Fibroblast of lung (primary cell): Measurements from ENCODE around the gene KCTD3. TPM values are rescaled to one million over a fixed set of nuclear protein-coding genes. Genes with fewer than 3 reads are reported as not detected.

Experiments used
- DNase-seq, 2 donors: peaks; one replicate each; pipeline versions ENCODE4 v3.0.0 to v3.0.0-alpha.2; 2010; ENCODE audit warnings: low read depth in 2 of 2
- H2AFZ ChIP-seq: 2 replicates; pipeline ENCODE4 v1.5.1; 2012; ENCODE audit warnings: low read length, control low read depth, inconsistent platforms
- H3K27ac ChIP-seq: 2 replicates; pipeline ENCODE4 v1.5.1; 2011; ENCODE audit warnings: low read length, control low read depth; ENCODE audit not compliant: insufficient read depth
- H3K27me3 ChIP-seq: 2 replicates; pipeline ENCODE4 v1.5.1; 2011; ENCODE audit warnings: mild to moderate bottlenecking, low read length; ENCODE audit not compliant: control insufficient read depth, insufficient read depth
- H3K36me3 ChIP-seq: 2 replicates; pipeline ENCODE4 v1.5.1; 2011; ENCODE audit warnings: low read length; ENCODE audit not compliant: control insufficient read depth, insufficient read depth
- H3K4me1 ChIP-seq: 2 replicates; pipeline ENCODE4 v1.5.1; 2011; ENCODE audit warnings: low read length; ENCODE audit not compliant: control insufficient read depth, insufficient read depth; ENCODE audit errors: extremely low read depth
- H3K4me2 ChIP-seq: 2 replicates; pipeline ENCODE4 v1.5.1; 2011; ENCODE audit warnings: low read length, control low read depth; ENCODE audit not compliant: insufficient read depth; ENCODE audit errors: extremely low read depth
- H3K4me3 ChIP-seq, 4 experiments: fragments of 200-600 bp in 1 of 4; sonication (generic) in 1 of 4; replicated peaks in 1 of 4; 2 replicates each; pipeline ENCODE4 v1.5.1; 2011 to 2016; ENCODE audit warnings: low read length in 4 of 4, low read depth in 3 of 4, mild to moderate bottlenecking in 3 of 4, control low read depth in 2 of 4, inconsistent platforms in 1 of 4, mixed read lengths in 1 of 4; ENCODE audit not compliant: insufficient read depth in 1 of 4; ENCODE audit errors: control extremely low read depth in 1 of 4
- H3K79me2 ChIP-seq: 2 replicates; pipeline ENCODE4 v1.5.1; 2012; ENCODE audit warnings: mild to moderate bottlenecking, low read length, inconsistent platforms; ENCODE audit not compliant: control insufficient read depth, insufficient read depth
- H3K9ac ChIP-seq: 2 replicates; pipeline ENCODE4 v1.5.1; 2011; ENCODE audit warnings: mild to moderate bottlenecking, low read length, control low read depth; ENCODE audit not compliant: insufficient read depth
- H3K9me3 ChIP-seq: 2 replicates; pipeline ENCODE4 v1.5.1; 2012; ENCODE audit warnings: low read depth, low read length; ENCODE audit not compliant: control insufficient read depth, insufficient read depth
- H4K20me1 ChIP-seq: 2 replicates; pipeline ENCODE4 v1.5.1; 2011; ENCODE audit warnings: low read length; ENCODE audit not compliant: control insufficient read depth, insufficient read depth; ENCODE audit errors: extremely low read depth
- CTCF ChIP-seq, 2 donors: IDR thresholded peaks in 1 of 2; conservative IDR thresholded peaks in 1 of 2; 1 replicate in 1 of 2; 2 replicates in 1 of 2; pipeline ENCODE4 v1.5.1; 2011 to 2012; ENCODE audit warnings: low read length in 2 of 2, control low read depth in 1 of 2, inconsistent platforms in 1 of 2, low read depth in 1 of 2, mild to moderate bottlenecking in 1 of 2
- EZH2 ChIP-seq: IDR thresholded peaks from 2 replicates; pipeline ENCODE4 v1.5.1; 2012; ENCODE audit warnings: low read length, control low read depth, mild to moderate bottlenecking; ENCODE audit errors: missing control alignments
- polyA plus RNA-seq, 2 donors: library from polyadenylated mRNA; depleted of rRNA in 1 of 2; stranded (reverse) in 1 of 2; unstranded in 1 of 2; fragments of >200 nt; gene quantifications; 2 replicates each; pipeline ENCODE4 v1.2.1, GENCODE V29; 2011 to 2012; ENCODE audit warnings: missing spikeins in 1 of 2
- total RNA-seq: library from RNA; depleted of rRNA; stranded (reverse); fragments of >200 nt; gene quantifications from 2 replicates; pipeline ENCODE4 v1.2.1, GENCODE V29; 2014

KCTD3 gene
- total and polyA plus RNA-seq, 2 donors (not counting 1 experiment from before 2014, with no cell fraction given), result 65.5 to 76.0 TPM

GRCh38 chr1:215544566-215544965 is 22.5 kb upstream of the KCTD3 start:
- H3K27ac ChIP-seq, result no peak overlapping the region
- H3K9me3 ChIP-seq, result no peaks in the 10 kb centered on the region
- H3K27me3 ChIP-seq, result peaks cover 3% of the 10 kb centered on the region
- H3K36me3 ChIP-seq, result no peaks in the 10 kb centered on the region
- H3K4me2 ChIP-seq, result no peak overlapping the region
- no peak for TF ChIP-seq CTCF (conservative IDR thresholded peaks at IDR 0.05 in 1 of 2, IDR thresholded peaks at IDR 0.05 in 1 of 2; ENCODE audit: low read depth in 1 of 2, low read length in 2 of 2)
- TF ChIP-seq EZH2, result no peak
- no peak overlapping the region for H3K9ac ChIP-seq
- no peaks in the 10 kb centered on the region for H3K4me1 ChIP-seq
- no peak overlapping the region for H2AFZ ChIP-seq
- DNase-seq, result no peak
- H3K4me3 ChIP-seq, result no peak overlapping the region
- H4K20me1 ChIP-seq, result no peaks in the 10 kb centered on the region
- no peaks in the 10 kb centered on the region for H3K79me2 ChIP-seq

- Histone ChIP-seq H4K20me1 (no peaks in the 10 kb centered on the region), H3K9me3 (no peaks in the 10 kb centered on the region), H3K79me2 (no peaks in the 10 kb centered on the region), H3K27ac (no peak overlapping the region), H3K9ac (no peak overlapping the region), H3K4me2 (no peak overlapping the region), H3K4me1 (no peaks in the 10 kb centered on the region), H3K27me3 (peaks cover under 1% of the 10 kb centered on the region), H3K36me3 (no peaks in the 10 kb centered on the region), H2AFZ (no peak overlapping the region), H3K4me3 (no peak overlapping the region)
- no peak for TF ChIP-seq CTCF (conservative IDR thresholded peaks at IDR 0.05 in 1 of 2, IDR thresholded peaks at IDR 0.05 in 1 of 2; ENCODE audit: low read depth in 1 of 2, low read length in 2 of 2)
- TF ChIP-seq EZH2, result no peak
- DNase-seq, result no peak
Observed at GRCh38 chr1:215545096-215545495, 22.0 kb upstream of the KCTD3 start.

DNA sequence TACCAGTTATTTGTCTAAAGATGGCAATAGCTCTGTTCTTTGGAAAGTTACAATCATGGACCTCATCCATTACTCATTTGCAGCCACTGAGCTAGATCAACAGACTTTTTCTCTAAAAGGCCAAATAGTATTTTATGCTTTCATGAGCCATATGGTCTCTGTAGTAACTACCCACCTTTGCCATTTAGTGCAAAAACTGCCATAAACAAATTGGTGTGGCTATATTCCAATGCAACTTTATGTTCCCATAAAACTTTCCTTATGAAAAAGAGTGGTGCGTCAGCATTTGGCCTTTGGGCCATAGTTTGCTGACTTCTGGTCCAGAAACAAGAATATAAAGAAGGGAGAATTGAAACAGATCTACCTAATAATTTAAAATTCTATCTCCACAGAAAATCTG is 20.1 kb upstream of the KCTD3 start:
- no peak overlapping the region for H3K4me3 ChIP-seq
- no peaks in the 10 kb centered on the region for H3K4me1 ChIP-seq
- no peak for DNase-seq
- TF ChIP-seq EZH2 (no peak), CTCF (conservative IDR thresholded peaks at IDR 0.05 in 1 of 2, IDR thresholded peaks at IDR 0.05 in 1 of 2; ENCODE audit: low read depth in 1 of 2, low read length in 2 of 2) (no peak)
- no peaks in the 10 kb centered on the region for H3K9me3 ChIP-seq
- no peaks in the 10 kb centered on the region for H3K36me3 ChIP-seq
- no peak overlapping the region for H2AFZ ChIP-seq
- H3K4me2 ChIP-seq, result no peak overlapping the region
- no peaks in the 10 kb centered on the region for H3K79me2 ChIP-seq
- no peak overlapping the region for H3K27ac ChIP-seq
- H3K27me3 ChIP-seq, result no peaks in the 10 kb centered on the region
- H3K9ac ChIP-seq, result no peak overlapping the region
- H4K20me1 ChIP-seq, result no peaks in the 10 kb centered on the region
